IPS-18a (cell line): ENCODE measurements around the gene OPCML.

Source experiments
- H3K27ac ChIP-seq: one replicate; pipeline ENCODE4 v1.5.1; 2013; ENCODE audit warnings: low read length
- H3K27me3 ChIP-seq: one replicate; pipeline ENCODE4 v1.6.1; 2013; ENCODE audit warnings: mild to moderate bottlenecking, low read length; ENCODE audit not compliant: control insufficient read depth, insufficient read depth
- H3K36me3 ChIP-seq: one replicate; pipeline ENCODE4 v1.6.1; 2013; ENCODE audit warnings: low read depth, low read length; ENCODE audit not compliant: control insufficient read depth
- H3K4me1 ChIP-seq: one replicate; pipeline ENCODE4 v1.6.1; 2013; ENCODE audit warnings: low read depth, low read length; ENCODE audit not compliant: control insufficient read depth
- H3K4me3 ChIP-seq: one replicate; pipeline ENCODE4 v1.5.1; 2013; ENCODE audit warnings: low read length
- H3K9ac ChIP-seq: one replicate; pipeline ENCODE4 v1.6.1; 2013; ENCODE audit warnings: mild to moderate bottlenecking, low read length, moderate library complexity
- H3K9me3 ChIP-seq: one replicate; pipeline ENCODE4 v1.6.1; 2013; ENCODE audit warnings: low read depth, low read length; ENCODE audit not compliant: control insufficient read depth

The OPCML gene

DNA sequence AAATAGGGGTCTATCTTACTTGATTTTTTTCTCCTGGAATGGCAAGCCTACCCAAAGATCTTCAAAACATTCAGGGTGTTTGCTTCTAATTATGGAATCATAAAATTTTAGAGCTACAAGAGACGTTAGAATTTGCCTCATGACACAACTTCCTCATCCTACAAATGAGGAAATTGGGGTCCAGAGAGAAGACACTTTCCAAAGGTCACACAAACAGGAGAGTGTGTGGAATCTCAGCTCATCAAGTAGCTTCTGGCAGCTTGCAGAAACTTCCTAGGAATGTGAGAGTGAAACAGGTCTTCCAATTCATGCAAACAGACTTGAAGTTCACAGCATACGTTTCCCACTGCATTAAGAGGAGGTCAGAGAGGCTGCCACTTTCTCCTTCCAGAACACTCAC, 976.0 kb downstream of the OPCML start:
- Histone ChIP-seq H3K4me1 (no peaks in the 10 kb centered on the region), H3K4me3 (no peak overlapping the region), H3K36me3 (no peaks in the 10 kb centered on the region), H3K9me3 (no peaks in the 10 kb centered on the region), H3K27me3 (no peaks in the 10 kb centered on the region), H3K27ac (no peak overlapping the region), H3K9ac (no peak overlapping the region)

DNA sequence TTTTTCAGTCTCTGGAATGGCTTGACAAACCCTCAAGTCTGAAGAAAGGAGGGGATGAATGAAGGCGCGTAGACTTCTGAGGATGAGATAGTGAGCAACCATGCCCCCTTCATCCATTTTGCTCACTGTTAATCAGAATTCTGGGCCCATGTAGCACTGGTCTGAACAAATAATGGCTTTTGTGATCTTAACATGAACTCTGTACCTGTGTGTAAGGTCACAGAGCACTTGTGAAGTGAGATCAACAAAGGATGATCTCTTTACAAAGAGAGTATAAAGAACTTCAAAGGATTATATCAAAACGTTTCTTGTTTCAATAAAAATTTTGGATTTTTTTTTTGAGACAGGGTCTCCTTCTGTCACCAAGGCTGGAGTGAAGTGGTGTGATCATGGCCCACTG, 976.7 kb downstream of the OPCML start:
- no peak overlapping the region for H3K9ac ChIP-seq
- no peak overlapping the region for H3K27ac ChIP-seq
- H3K4me1 ChIP-seq: no peaks in the 10 kb centered on the region
- H3K27me3 ChIP-seq: no peaks in the 10 kb centered on the region
- H3K4me3 ChIP-seq: no peak overlapping the region
- H3K36me3 ChIP-seq: no peaks in the 10 kb centered on the region
- H3K9me3 ChIP-seq: no peaks in the 10 kb centered on the region

DNA sequence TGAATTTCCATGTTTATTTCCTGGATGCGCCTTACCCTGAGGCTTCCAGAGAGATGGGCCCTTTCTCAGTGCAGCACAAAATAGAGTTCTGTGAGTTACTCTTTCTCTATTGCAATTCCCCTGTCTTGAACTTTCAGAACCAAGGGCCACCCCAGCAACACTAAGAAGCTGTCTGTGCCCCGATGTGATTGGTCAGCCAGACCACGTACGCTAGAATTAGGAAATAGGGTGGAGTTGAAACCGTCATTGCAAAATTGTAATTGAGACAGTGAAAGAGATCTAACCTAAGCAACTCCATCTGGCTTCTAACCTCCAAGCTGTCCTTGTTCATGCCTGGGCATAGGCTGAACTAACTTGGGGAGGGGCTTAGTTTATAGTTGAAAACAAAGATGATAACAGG, 981.3 kb downstream of the OPCML start:
- H3K4me3 ChIP-seq: no peak overlapping the region
- no peaks in the 10 kb centered on the region for H3K27me3 ChIP-seq
- H3K9ac ChIP-seq: no peak overlapping the region
- no peaks in the 10 kb centered on the region for H3K36me3 ChIP-seq
- H3K4me1 ChIP-seq: peaks cover 4% of the 10 kb centered on the region
- H3K9me3 ChIP-seq: no peaks in the 10 kb centered on the region
- H3K27ac ChIP-seq: no peak overlapping the region

DNA sequence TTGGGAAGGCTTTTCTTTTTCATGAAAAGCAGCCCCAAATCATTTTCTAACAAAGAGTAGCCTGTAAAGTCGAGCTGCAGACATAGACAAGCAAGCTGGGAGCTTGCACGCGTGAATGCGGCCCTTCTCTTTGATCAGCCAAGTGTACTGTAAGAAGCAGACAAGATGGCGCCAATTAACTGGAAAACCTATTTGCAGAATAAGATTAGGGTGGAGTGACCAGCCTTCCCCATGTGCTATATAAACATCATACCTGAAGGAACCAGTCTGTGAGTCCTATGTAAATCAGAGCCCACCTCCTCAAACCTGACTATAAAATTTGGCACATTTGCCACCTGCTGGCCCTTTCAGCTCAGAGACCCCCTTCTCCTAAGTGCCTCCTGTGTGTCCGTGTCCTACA, 982.7 kb downstream of the OPCML start:
- no peaks in the 10 kb centered on the region for H3K36me3 ChIP-seq
- H3K4me3 ChIP-seq: no peak overlapping the region
- peaks cover 4% of the 10 kb centered on the region for H3K4me1 ChIP-seq
- H3K27me3 ChIP-seq: no peaks in the 10 kb centered on the region
- H3K9me3 ChIP-seq: no peaks in the 10 kb centered on the region
- no peak overlapping the region for H3K9ac ChIP-seq
- H3K27ac ChIP-seq: no peak overlapping the region

DNA sequence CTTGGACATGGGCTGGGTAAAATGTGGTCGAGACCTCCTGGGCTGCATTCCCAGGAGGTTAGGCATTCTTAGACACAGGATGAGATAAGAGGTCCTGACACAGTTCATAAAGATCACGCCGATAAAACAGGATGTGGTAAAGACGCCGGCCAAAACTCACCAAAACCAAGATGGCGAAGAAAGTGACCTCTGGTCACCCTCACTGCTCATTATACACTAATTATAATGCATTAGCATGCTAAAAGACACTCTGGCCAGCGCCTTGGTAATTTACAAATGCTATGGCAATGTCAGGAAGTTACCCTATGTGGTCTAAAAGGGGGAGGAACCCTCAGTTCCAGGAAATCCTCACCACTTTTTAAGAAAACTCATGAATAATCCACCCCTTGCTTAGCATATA, 983.3 kb downstream of the OPCML start:
- Histone ChIP-seq H3K9ac (no peak overlapping the region), H3K27ac (no peak overlapping the region), H3K4me3 (no peak overlapping the region), H3K27me3 (no peaks in the 10 kb centered on the region), H3K36me3 (no peaks in the 10 kb centered on the region), H3K4me1 (peaks cover 4% of the 10 kb centered on the region), H3K9me3 (no peaks in the 10 kb centered on the region)

DNA sequence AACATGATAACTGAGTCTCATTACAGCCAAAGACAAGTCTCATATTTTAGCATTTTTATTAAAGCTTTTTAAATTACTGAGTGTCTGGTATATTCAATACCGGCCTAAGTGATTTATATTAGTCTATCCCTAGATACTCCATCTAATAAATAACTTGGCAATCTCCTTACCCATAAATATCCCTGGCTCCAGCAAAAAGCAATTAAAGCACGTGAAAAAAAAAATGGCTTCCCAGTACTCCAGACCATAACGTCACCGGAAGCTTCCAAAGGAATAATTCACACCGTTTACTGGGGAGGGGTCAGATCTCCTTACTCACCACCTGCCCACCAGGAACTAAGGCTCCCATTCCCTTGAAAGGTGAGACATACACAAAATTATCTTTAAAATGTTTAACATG, 988.3 kb downstream of the OPCML start:
- Histone ChIP-seq H3K4me3 (no peak overlapping the region), H3K9me3 (no peaks in the 10 kb centered on the region), H3K27ac (no peak overlapping the region), H3K36me3 (no peaks in the 10 kb centered on the region), H3K4me1 (peaks cover 4% of the 10 kb centered on the region), H3K27me3 (no peaks in the 10 kb centered on the region), H3K9ac (no peak overlapping the region)

DNA sequence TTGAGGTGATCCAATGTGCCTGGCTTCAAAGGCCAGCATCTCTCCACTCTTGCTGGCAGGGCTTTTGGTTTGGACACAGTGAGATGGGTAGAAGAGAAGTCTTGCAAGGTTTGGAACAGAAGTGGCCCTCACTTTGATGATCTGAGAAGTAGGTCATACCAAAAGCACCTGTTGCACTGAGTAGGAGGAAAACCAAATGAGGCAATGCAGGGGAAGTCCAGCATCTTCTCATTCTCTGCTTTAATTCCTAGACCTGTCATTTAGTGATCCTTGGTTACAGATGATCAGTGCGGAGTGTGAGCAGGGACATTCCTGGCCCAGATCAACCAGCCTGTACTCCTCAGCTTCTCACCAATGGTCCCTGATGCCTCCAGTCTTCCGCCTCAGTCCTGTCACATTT, 990.5 kb downstream of the OPCML start:
- no peak overlapping the region for H3K27ac ChIP-seq
- no peak overlapping the region for H3K4me3 ChIP-seq
- no peak overlapping the region for H3K9ac ChIP-seq

DNA sequence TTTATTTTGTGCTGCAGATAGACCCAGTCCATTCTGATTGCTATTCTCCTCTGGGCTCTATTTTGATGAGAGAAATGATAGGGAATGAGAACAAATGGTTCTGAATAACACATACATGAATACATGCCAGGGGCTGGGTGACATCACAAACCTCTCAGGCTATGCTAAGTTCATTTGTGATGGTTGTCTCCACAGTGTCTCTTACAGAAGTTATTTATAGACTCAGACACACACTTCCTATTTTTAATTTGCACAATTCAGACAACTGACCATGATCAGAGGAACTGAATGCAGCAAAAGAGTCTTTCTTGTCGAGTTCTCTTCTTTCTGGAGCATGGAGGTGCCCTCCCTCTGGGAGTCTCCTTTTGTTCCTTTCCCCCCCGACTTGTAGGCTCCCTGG, 991.7 kb downstream of the OPCML start:
- Histone ChIP-seq H3K27ac (no peak overlapping the region), H3K36me3 (no peaks in the 10 kb centered on the region), H3K4me3 (no peak overlapping the region), H3K27me3 (no peaks in the 10 kb centered on the region), H3K9me3 (no peaks in the 10 kb centered on the region), H3K9ac (no peak overlapping the region), H3K4me1 (no peaks in the 10 kb centered on the region)

More for the DNA sequence above, 990.5 kb downstream of the OPCML start:
- Histone ChIP-seq H3K27me3 (no peaks in the 10 kb centered on the region), H3K4me1 (no peaks in the 10 kb centered on the region), H3K9me3 (no peaks in the 10 kb centered on the region), H3K36me3 (no peaks in the 10 kb centered on the region)

DNA sequence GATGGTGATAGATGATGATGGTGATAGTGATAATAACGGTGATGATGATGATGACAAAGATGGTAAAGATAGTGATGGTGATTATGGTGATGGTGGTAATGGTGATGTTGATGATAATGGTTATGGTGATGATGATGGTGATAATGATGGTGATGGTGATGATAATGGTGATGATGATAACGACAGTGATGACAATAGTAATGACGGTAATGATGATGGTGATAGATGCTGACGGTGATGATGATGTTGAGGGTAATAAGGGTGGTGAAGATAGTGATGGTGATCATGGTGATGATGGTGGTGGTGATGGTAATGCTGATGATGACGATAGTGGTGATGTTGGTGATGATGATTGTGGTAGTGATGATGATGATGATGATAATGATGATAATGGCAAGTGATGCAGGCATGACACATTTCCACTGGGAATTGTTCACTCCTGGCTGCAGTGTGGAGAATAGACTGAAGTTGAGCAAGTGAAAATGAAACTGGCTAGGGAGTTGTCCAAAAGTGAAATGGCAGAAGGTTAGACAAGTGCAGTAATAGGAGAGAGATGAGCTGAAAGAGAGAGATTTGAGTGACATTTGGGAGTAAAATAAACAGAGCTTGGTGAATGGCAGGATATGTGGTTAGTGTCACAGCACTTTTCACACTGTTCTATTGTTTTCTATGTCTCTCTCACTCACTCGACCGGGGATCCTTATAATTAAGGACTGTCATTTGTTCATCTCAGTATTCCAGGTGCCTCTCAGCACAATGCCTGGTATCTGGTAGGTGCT, 992.5 kb downstream of the OPCML start:
- Histone ChIP-seq H3K27ac (no peak overlapping the region), H3K9ac (no peak overlapping the region), H3K4me3 (no peak overlapping the region), H3K4me1 (no peaks in the 10 kb centered on the region), H3K9me3 (no peaks in the 10 kb centered on the region), H3K27me3 (no peaks in the 10 kb centered on the region), H3K36me3 (no peaks in the 10 kb centered on the region)

DNA sequence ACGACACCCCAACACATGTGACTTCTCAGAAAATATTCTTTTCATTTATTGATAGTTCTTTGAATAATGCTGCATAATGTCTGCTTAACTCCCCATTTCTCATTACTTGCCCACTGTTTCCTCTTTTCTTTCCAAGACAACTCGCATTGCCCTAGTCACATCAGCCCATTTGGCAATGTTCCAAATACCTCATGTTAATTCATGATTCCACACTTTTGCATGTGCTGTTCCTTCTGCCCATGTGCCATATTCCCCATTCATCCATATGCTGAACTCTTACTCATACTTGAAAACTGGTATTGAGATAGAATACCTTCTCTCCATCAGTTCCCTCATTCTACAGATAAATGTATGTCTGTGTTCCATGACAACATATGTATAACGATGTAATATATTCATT, 993.7 kb downstream of the OPCML start:
- H3K36me3 ChIP-seq: no peaks in the 10 kb centered on the region

DNA sequence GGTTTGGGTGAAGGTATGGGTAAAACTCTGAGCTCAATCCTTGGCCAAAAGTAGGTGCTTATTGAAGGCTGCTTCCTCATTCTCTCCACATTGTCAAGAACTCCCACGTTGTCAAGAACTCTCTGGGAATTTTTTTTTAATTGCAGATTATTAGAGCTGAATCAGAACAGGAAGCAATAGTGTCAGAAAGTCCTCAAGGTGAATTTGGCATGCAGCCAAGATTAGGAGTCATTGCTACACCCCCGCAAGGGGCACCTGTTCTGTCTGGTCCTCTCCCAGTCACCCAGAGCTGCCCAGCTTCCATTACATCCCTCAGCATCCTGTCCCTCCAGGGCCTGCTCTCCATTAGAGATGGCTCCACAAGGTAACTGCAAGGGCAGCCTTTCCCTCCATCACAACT, 996.5 kb downstream of the OPCML start:
- no peaks in the 10 kb centered on the region for H3K36me3 ChIP-seq
- H3K27ac ChIP-seq: no peak overlapping the region
- no peak overlapping the region for H3K4me3 ChIP-seq
- no peaks in the 10 kb centered on the region for H3K27me3 ChIP-seq
- no peaks in the 10 kb centered on the region for H3K4me1 ChIP-seq
- H3K9me3 ChIP-seq: no peaks in the 10 kb centered on the region
- no peak overlapping the region for H3K9ac ChIP-seq

More for the DNA sequence above, 993.7 kb downstream of the OPCML start:
- H3K4me3 ChIP-seq: no peak overlapping the region
- no peak overlapping the region for H3K9ac ChIP-seq
- H3K27ac ChIP-seq: no peak overlapping the region
- H3K9me3 ChIP-seq: no peaks in the 10 kb centered on the region
- H3K27me3 ChIP-seq: no peaks in the 10 kb centered on the region
- H3K4me1 ChIP-seq: no peaks in the 10 kb centered on the region

DNA sequence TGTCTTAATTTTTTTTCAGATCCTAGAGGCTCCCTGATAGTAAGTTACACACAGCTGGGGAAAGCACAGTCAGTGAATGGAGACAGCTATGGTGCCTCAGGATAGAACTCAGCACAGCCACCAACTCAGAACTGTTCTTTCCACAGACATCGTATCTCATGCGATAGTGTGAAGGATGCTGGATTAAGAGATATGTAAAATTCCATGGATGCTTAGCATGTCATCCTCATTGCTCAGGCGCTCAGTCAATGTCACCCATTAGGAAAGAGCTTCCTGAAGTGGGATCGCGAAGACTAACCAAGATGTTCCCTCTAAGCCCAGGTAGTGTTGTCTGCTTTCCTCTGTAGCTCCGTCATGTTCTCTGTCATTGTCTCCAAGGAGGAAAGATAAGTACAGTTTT, 1000.4 kb downstream of the OPCML start:
- no peak overlapping the region for H3K9ac ChIP-seq
- no peaks in the 10 kb centered on the region for H3K27me3 ChIP-seq

More for the DNA sequence above, 1000.4 kb downstream of the OPCML start:
- Histone ChIP-seq H3K4me1 (no peaks in the 10 kb centered on the region), H3K4me3 (no peak overlapping the region), H3K36me3 (no peaks in the 10 kb centered on the region), H3K27ac (no peak overlapping the region), H3K9me3 (no peaks in the 10 kb centered on the region)
